HEK293 (cell line): ENCODE measurements around the gene ARHGAP42.

Source experiments
- CTCF ChIA-PET: fragments of 350-600 bp; formaldehyde crosslinking; extraction: SDS; loops from one replicate; lab custom pipeline; 2021; ENCODE audit warnings: antibody characterized with exemption; lab: Yijun Ruan, JAX
- POLR2A ChIA-PET: fragments of 300-600 bp; formaldehyde crosslinking; extraction: SDS; loops from one replicate; lab custom pipeline; 2020; ENCODE audit warnings: antibody characterized with exemption, inconsistent platforms; lab: Yijun Ruan, JAX
- H3K27ac ChIP-seq: fragments of 200-500 bp; sonication (Bioruptor generic); 2 replicates; pipeline ENCODE4 v1.5.1; 2014; ENCODE audit warnings: low read depth, low read length, control low read depth, inconsistent platforms; ENCODE audit errors: extremely low read depth
- H3K36me3 ChIP-seq, 2 experiments: fragments of 200-500 bp in 1 of 2; sonication (Bioruptor generic) in 1 of 2; 1 replicate in 1 of 2; 2 replicates in 1 of 2; pipeline ENCODE4 v1.5.1; 2014 to 2017; ENCODE audit warnings: inconsistent platforms in 2 of 2, low read length in 2 of 2; ENCODE audit not compliant: control insufficient read depth in 2 of 2, insufficient read depth in 1 of 2
- H3K4me1 ChIP-seq: fragments of 200-500 bp; sonication (Bioruptor generic); 2 replicates; pipeline ENCODE4 v1.5.1; 2014; ENCODE audit warnings: mild to moderate bottlenecking, low read length, inconsistent platforms; ENCODE audit not compliant: control insufficient read depth, insufficient read depth
- H3K4me3 ChIP-seq: 2 replicates; pipeline ENCODE4 v1.5.1; 2011; ENCODE audit warnings: low read depth, mild to moderate bottlenecking, control low read depth, low read length, moderate library complexity
- H3K9me3 ChIP-seq: fragments of 200-500 bp; sonication (Bioruptor generic); 2 replicates; pipeline ENCODE4 v1.5.1; 2014; ENCODE audit warnings: low read depth, low read length, inconsistent platforms; ENCODE audit not compliant: control insufficient read depth, insufficient read depth
- BCL11A ChIP-seq: fragments of 450-650 bp; formaldehyde crosslinking; IDR thresholded peaks from 2 replicates; pipeline ENCODE4 v1.5.1; 2016; ENCODE audit warnings: low read depth, missing biosample characterization, missing genetic modification characterization
- HOXA7 ChIP-seq: sonication (generic); formaldehyde crosslinking; IDR thresholded peaks from 2 replicates; pipeline ENCODE4 v1.8.1; 2022; ENCODE audit warnings: missing genetic modification reagents, borderline replicate concordance
- HOXD13 ChIP-seq: sonication (generic); formaldehyde crosslinking; IDR thresholded peaks from 2 replicates; pipeline ENCODE4 v1.8.0; 2022; ENCODE audit warnings: missing genetic modification reagents, borderline replicate concordance
- KLF9 ChIP-seq: fragments of 450-650 bp; formaldehyde crosslinking; IDR thresholded peaks from 2 replicates; pipeline ENCODE4 v1.5.1; 2016; ENCODE audit warnings: missing biosample characterization, missing genetic modification characterization, low read depth
- ZBTB7A ChIP-seq: fragments of 450-650 bp; formaldehyde crosslinking; IDR thresholded peaks from 2 replicates; pipeline ENCODE4 v1.5.1; 2016; ENCODE audit warnings: low read depth, missing biosample characterization, missing genetic modification characterization
- ZEB2 ChIP-seq: fragments of 450-650 bp; formaldehyde crosslinking; IDR thresholded peaks from 2 replicates; pipeline ENCODE4 v1.5.1; 2016; ENCODE audit warnings: missing biosample characterization, missing genetic modification characterization
- ZFP41 ChIP-seq: fragments of 450-650 bp; formaldehyde crosslinking; IDR thresholded peaks from 2 replicates; pipeline ENCODE4 v1.5.1; 2016; ENCODE audit warnings: missing biosample characterization, missing genetic modification characterization, borderline replicate concordance
- ZNF169 ChIP-seq: fragments of 450-650 bp; formaldehyde crosslinking; IDR thresholded peaks from 2 replicates; pipeline ENCODE4 v1.5.1; 2016; ENCODE audit warnings: missing biosample characterization, missing genetic modification characterization
- ZNF473 ChIP-seq: fragments of 450-650 bp; formaldehyde crosslinking; IDR thresholded peaks from 2 replicates; pipeline ENCODE4 v1.5.1; 2017; ENCODE audit warnings: missing biosample characterization, missing genetic modification characterization
- ZNF610 ChIP-seq: fragments of 450-650 bp; formaldehyde crosslinking; IDR thresholded peaks from 2 replicates; pipeline ENCODE4 v1.5.1; 2016; ENCODE audit warnings: missing biosample characterization, missing genetic modification characterization, borderline replicate concordance
- ZNF747 ChIP-seq: fragments of 450-650 bp; formaldehyde crosslinking; IDR thresholded peaks from 2 replicates; pipeline ENCODE4 v1.5.1; 2016; ENCODE audit warnings: missing biosample characterization, missing genetic modification characterization
- TF ChIP-seq, protein P1 (sequence below): IDR thresholded peaks from 2 replicates; pipeline ENCODE4 v1.6.1; 2011; ENCODE audit warnings: mild to moderate bottlenecking, low read depth, low read length, borderline replicate concordance
- TF ChIP-seq, protein P2 (sequence below): fragments of 450-650 bp; formaldehyde crosslinking; IDR thresholded peaks from 2 replicates; pipeline ENCODE4 v1.5.1; 2016; ENCODE audit warnings: missing biosample characterization, missing genetic modification characterization
- TF ChIP-seq, protein P3 (sequence below): fragments of 450-650 bp; formaldehyde crosslinking; IDR thresholded peaks from 2 replicates; pipeline ENCODE4 v1.5.1; 2016; ENCODE audit warnings: missing biosample characterization, missing genetic modification characterization
- TF ChIP-seq, protein P4 (sequence below): fragments of 450-650 bp; formaldehyde crosslinking; IDR thresholded peaks from 2 replicates; pipeline ENCODE4 v1.5.1; 2016; ENCODE audit warnings: missing biosample characterization, missing genetic modification characterization

Gene ARHGAP42

DNA sequence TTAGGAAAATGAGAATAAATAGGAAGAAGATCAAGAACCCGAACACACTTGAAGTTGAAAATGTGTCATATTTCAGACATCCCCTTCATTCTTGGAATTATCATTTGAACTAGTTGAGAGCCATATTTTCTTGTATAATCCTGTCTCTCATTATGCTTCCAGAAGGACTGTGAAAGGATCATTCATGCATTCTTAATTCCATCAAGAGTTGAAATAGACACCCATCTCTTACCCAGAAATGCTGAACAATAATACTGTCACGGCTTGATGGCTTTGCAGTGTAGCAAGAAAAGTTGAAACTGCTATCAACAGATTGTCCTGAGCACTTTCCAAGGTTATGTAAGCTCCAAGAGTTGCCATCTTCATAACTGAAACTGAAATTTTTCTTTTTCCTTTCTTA is 79.7 kb downstream of the ARHGAP42 start:
- ChIA-PET POLR2A (no interaction called here), CTCF (no interaction called here)
- H3K9me3 ChIP-seq: no peaks in the 10 kb centered on the region
- H3K27ac ChIP-seq: no peak overlapping the region
- H3K4me1 ChIP-seq: no peaks in the 10 kb centered on the region
- TF ChIP-seq, protein P1, sequence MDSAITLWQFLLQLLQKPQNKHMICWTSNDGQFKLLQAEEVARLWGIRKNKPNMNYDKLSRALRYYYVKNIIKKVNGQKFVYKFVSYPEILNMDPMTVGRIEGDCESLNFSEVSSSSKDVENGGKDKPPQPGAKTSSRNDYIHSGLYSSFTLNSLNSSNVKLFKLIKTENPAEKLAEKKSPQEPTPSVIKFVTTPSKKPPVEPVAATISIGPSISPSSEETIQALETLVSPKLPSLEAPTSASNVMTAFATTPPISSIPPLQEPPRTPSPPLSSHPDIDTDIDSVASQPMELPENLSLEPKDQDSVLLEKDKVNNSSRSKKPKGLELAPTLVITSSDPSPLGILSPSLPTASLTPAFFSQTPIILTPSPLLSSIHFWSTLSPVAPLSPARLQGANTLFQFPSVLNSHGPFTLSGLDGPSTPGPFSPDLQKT: no peak
- TF ChIP-seq ZNF610 (tag by site-specific recombination) (no peak), KLF9 (no peak), ZEB2 (tag by site-specific recombination) (no peak), BCL11A (tag by site-specific recombination) (no peak), HOXD13 (CRISPR knock-in tag) (no peak)
- TF ChIP-seq, protein P2, sequence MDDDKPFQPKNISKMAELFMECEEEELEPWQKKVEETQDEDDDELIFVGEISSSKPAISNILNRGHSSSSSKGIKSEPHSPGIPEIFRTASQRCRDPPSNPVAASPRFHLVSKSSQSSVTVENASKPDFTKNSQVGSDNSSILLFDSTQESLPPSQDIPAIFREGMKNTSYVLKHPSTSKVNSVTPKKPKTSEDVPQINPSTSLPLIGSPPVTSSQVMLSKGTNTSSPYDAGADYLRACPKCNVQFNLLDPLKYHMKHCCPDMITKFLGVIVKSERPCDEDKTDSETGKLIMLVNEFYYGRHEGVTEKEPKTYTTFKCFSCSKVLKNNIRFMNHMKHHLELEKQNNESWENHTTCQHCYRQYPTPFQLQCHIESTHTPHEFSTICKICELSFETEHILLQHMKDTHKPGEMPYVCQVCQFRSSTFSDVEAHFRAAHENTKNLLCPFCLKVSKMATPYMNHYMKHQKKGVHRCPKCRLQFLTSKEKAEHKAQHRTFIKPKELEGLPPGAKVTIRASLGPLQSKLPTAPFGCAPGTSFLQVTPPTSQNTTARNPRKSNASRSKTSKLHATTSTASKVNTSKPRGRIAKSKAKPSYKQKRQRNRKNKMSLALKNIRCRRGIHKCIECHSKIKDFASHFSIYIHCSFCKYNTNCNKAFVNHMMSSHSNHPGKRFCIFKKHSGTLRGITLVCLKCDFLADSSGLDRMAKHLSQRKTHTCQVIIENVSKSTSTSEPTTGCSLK (tag by site-specific recombination): no peak
- H3K36me3 ChIP-seq: no peaks in the 10 kb centered on the region
- no peak overlapping the region for H3K4me3 ChIP-seq

DNA sequence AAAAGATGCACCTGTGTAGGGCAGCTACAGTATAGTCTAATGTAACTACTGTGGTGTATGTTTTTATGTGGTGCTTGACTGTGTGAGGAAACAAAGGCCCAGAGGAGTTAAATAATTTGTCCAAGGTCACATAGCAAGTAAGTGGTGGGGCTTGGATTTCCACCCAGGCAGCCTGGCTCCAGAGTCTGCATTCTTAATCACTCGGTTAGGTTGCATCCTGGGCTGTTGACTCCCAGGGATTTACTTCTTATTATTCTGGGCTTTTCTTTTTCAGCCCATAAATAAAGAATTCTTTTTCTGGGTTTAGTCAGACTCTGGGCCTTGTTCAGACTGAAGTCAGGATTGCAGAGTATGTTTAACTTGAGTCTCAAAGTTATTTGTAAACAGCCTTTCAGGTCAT is 82.1 kb downstream of the ARHGAP42 start:
- Histone ChIP-seq H3K9me3 (no peaks in the 10 kb centered on the region), H3K36me3 (no peaks in the 10 kb centered on the region), H3K4me3 (no peak overlapping the region), H3K4me1 (no peaks in the 10 kb centered on the region), H3K27ac (no peak overlapping the region)
- ChIA-PET POLR2A (interaction anchor here (0.7 kb wide), 1 partner anchor 14 kb away, joined by 8 read pairs; no protein-coding TSS in a partner anchor), CTCF (no interaction called here)
- TF ChIP-seq, protein P3, sequence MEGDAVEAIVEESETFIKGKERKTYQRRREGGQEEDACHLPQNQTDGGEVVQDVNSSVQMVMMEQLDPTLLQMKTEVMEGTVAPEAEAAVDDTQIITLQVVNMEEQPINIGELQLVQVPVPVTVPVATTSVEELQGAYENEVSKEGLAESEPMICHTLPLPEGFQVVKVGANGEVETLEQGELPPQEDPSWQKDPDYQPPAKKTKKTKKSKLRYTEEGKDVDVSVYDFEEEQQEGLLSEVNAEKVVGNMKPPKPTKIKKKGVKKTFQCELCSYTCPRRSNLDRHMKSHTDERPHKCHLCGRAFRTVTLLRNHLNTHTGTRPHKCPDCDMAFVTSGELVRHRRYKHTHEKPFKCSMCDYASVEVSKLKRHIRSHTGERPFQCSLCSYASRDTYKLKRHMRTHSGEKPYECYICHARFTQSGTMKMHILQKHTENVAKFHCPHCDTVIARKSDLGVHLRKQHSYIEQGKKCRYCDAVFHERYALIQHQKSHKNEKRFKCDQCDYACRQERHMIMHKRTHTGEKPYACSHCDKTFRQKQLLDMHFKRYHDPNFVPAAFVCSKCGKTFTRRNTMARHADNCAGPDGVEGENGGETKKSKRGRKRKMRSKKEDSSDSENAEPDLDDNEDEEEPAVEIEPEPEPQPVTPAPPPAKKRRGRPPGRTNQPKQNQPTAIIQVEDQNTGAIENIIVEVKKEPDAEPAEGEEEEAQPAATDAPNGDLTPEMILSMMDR: no peak
- TF ChIP-seq ZNF169 (tag by site-specific recombination) (no peak), ZBTB7A (no peak), HOXA7 (CRISPR knock-in tag) (no peak), ZNF473 (tag by site-specific recombination) (no peak), ZFP41 (tag by site-specific recombination) (no peak), ZNF747 (tag by site-specific recombination) (no peak)
- TF ChIP-seq, protein P4, sequence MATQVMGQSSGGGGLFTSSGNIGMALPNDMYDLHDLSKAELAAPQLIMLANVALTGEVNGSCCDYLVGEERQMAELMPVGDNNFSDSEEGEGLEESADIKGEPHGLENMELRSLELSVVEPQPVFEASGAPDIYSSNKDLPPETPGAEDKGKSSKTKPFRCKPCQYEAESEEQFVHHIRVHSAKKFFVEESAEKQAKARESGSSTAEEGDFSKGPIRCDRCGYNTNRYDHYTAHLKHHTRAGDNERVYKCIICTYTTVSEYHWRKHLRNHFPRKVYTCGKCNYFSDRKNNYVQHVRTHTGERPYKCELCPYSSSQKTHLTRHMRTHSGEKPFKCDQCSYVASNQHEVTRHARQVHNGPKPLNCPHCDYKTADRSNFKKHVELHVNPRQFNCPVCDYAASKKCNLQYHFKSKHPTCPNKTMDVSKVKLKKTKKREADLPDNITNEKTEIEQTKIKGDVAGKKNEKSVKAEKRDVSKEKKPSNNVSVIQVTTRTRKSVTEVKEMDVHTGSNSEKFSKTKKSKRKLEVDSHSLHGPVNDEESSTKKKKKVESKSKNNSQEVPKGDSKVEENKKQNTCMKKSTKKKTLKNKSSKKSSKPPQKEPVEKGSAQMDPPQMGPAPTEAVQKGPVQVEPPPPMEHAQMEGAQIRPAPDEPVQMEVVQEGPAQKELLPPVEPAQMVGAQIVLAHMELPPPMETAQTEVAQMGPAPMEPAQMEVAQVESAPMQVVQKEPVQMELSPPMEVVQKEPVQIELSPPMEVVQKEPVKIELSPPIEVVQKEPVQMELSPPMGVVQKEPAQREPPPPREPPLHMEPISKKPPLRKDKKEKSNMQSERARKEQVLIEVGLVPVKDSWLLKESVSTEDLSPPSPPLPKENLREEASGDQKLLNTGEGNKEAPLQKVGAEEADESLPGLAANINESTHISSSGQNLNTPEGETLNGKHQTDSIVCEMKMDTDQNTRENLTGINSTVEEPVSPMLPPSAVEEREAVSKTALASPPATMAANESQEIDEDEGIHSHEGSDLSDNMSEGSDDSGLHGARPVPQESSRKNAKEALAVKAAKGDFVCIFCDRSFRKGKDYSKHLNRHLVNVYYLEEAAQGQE (tag by site-specific recombination): no peak
